COLO668 (cell line): ENCODE measurements around the gene TLE4.
A peak's percentile ranks its signal among the peaks of the same experiment; 100 is the strongest.
"Not testable (repeated sequence)": the region's sequence is repeated elsewhere in the genome, so short reads cannot be mapped to it uniquely, and the experiment has no call there.

Experiments used
- DNase-seq: peaks from one replicate; lab custom pipeline; 2025; ENCODE audit not compliant: unreplicated experiment; lab: John Stamatoyannopoulos, UW

The TLE4 gene

DNA sequence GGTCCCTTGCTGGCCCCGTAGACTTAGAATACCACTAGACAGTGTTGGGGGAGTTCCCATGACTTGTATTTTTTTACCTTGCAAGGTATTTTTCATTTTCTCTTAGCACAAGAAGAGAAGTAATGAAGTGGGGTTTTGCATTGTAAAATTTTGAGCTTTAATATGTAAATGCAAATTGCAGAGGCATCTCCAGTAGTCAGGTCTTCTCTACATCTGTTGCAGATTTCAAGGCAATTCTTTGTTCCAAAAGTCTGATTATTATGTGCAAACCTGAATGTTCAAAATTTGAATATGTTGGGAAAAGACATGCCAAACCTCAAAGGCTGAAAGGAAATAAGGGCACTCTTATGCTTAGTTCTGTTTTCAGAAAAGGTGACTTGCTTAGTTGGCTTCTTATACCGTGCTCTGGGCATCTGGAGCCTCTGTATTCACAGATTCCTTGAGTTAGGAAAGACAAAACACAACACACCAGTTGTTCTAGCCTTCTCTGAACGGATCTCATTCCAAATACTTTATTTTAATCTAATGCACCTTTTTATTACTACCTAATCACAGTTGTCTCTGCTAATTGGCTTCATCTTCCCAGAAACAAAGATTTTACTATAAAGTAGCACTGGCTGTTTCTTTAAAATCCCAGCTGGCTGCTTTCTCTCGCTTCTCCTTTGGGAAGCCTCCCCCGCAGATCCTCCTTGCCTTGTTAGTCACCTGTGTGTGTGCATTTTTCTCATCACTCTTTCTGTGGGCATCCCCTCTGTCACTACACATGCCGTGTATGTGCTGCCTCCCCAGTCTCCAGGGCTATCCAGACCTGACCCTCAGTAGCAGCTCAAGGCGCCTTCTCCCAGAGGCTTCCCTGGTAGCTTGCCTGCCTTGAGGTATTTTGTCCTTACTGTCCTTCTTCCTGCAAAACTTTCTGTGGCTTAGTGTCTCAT lies 138.2 kb downstream of the TLE4 start:
- no peak for DNase-seq

DNA sequence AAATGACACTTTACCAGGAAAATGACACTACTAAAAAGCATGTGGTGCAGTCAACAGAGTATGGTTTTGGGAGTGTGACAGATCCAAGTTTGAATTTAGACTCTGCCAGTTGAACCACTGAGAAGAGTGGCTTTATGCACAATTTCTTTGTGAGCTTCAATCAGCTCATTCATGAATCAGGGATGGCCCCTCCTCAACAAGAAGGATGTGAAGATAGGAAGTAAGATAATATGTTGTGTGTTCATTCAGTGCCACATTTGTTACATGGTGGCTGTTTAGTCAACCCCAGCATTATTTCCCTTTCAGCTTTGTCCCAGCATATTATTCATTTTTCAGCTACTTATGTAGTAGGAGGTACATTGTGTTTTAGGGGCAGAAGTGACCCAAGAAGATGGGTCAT lies 140.1 kb downstream of the TLE4 start:
- DNase-seq: no peak

DNA sequence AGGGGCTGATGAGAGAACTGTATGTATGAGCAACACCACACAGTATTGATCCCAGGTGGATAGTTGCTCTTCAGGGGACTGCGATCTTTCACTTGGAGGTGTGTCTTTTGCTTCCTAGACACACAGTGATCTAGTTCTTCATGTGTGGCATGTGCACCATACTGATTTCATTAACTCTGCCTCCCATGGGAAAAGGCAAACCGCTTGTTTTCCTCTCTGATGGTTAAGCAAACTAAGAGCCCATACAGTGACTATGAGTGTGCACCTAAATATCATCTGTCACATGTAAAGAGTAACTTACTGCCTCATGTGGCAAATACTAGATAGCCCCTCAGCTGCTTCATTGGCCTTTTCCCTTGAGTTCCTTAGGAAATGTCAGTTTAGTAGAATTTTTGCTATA lies 147.3 kb downstream of the TLE4 start:
- no peak for DNase-seq

DNA sequence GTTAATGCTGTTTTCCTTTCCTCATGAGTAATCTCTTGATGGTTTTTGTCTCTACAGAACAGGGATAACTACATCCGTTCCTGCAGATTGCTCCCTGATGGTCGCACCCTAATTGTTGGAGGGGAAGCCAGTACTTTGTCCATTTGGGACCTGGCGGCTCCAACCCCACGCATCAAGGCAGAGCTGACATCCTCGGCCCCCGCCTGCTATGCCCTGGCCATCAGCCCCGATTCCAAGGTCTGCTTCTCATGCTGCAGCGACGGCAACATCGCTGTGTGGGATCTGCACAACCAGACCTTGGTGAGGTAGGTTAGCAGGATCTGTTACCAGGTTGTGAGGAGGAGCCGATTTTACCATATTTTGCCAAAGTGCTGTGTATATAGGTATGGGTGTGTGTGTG lies 148.2 kb downstream of the TLE4 start:
- DNase-seq: no peak

DNA sequence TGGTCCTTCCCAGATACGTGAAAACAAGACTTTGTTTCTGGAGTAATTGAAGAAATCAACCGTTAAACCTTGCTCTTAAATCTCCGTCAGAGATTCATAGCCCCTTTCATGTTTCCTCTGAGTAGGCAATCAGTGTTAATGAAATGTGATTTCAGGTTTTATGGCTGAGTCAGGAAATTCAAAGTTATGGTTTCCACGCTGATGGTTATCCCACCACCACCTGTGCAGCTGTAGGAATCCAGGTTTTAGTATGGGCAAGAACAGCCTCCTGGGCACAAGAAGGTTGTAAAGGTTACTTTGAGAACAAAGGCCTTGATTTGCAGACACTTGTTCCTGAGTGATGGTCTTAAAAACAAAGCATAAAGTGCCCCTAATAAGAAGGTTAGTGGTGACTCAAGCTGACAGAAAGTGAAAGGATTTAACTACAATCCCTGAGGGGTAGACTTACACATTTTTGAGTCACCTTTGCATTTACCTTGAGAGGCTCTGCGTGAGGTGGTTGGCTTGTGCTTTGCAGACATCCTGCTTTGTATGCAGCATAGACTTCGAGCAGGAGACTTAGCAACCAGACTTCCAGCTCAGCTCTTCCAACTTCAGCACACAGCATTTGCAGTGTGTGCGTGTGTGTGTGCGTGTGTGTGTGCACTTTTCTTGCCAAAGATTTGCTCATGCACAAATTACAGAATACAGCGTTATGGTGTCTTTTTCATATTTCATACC lies 159.6 kb downstream of the TLE4 start:
- no peak for DNase-seq

DNA sequence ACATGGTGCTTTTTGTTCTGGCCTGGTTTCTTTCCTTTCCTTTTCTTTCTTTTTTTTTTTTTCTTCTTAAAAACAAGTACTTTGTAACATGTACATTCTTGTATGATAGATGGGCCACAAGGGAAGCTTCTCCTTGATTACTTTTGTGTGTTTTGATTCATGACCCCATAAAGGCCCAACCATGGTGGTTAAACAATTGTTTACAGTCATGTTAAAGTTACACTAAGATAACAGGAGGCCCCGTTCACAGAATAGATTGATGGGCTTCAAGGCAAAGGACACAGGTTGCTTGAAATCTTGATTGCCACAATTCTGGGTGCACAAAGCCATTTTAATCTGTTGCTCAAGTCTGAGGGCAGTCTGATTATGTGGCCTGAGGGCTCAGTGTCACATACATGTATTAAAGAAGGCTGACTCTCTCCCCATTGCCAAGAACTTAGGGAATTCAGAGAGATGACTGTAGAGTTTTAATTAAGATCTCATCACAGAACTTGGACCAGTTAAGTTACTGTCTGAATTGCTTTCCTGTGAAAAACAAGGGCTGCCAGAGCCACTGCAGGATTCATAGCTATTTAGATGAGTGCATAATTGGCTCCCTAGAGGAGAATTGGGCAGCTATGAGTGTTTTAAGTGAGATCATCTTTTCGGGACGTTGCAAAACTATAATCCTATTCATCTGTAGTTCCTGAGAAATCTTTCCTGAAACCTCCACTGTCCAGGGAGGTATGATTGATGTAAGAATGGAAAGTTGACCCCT lies 163.4 kb downstream of the TLE4 start:
- DNase-seq: no peak

DNA sequence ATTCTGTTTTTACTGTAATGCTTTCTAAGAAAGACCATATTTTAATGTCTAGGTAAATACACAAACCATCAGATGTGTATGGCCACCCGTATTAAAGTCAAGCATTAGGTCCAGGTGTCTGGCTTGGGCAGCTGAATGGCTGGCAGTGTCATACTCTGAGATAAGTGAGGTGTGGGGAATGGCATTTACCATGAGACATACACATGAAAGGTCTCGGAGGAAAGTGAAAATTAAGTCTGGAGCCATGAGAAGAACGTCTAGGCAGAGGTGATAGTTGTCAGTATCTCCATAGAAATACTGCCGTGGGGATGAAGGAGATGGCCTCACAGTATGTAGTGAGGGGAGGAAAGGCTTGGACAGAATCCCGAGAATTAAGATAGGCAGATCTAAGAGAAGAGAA lies 164.3 kb downstream of the TLE4 start:
- DNase-seq: no peak

DNA sequence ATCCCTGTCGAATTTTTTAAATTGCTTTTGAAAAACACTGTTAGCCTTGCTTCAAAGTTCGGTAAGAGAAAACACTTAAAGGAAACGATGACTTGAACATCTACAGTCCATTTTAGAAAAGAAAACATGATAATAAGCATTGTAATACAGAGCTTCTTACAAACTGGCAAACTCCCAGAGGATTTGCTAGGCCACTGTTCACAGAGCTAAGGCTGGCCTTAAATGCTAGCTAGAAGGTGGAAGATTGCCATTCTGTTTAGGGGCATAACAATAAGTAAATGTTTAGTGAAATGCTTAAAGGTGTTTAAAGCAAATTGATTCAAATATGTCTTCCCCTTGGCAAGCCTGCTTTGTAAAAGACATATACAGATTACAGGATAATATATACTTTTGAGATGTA lies 169.6 kb downstream of the TLE4 start:
- DNase-seq: no peak

DNA sequence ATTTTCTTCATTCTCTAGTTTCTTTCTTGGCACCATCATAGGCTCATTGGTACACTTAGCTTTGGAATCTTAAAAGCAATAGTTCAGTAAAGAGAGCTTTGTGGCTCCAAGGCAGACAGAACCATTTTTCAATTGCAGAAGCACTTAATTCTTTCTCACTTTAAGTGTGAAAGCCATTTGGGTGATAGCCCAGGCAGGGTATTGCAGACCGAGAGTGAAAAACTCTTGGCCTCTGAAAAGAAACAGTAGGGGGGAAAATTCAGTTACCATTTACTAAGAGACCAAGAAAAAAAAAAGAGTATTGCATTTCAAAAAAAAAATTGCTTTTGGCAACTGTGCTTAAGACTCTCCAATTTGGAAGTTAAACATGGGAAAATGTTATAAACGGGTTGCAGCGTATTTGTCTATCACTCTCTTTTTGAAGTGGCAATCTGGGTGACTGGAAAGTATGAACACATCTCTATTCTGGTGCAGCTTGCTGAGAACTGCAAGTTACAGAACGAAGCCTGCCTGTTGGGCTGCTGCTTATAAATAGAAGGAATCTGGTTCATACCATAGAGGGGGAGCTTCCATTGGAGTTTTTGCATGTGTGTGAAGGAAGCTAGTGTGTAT lies 170.5 kb downstream of the TLE4 start:
- DNase-seq: no peak

DNA sequence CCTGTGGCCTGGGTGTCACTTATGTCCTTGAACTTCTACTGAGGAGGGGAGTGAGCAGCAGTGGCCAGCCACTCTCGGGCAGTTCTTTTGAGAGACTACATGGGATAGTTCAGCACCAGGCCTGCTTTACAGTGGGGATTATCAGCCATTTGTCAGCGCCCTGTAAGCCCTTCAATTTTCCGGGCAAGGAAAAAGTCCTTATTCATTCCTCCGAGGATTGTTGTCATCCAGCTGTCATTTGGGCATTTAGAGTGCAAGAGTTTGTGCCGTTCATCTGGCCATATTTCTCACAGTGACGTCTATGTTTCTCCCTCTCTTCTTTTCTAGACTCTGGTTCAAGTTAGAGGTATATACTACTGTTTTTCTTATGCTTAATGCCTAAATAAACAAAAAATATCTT lies 172.8 kb downstream of the TLE4 start:
- DNase-seq: no peak

DNA sequence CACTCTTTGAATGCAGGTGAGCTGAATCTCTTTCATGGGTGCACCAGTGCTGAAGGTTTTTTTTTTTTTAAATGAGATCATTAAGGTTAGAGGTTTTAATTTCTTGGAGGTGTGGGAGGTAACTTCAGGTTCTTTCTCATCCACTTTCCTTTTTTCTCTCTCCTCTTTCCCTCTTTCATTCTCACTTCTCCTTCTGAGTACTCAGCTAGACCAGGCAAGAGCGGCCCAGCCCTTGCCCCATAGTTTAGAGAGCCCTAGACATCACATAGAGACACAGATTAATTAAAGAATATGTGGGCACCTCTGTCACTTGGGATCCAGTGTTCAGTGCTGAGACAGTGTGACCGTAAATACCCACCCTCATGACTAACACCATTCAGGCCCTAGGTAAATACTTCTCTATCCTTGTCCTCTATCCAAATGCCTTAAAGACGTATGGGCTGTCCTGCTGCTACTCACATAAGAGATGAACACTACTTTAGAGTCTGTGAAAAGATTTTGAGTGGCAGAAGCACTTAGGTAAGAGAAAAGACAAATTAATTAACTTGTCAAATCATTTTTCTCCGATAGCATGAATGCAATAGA lies 174.1 kb downstream of the TLE4 start:
- no peak for DNase-seq

DNA sequence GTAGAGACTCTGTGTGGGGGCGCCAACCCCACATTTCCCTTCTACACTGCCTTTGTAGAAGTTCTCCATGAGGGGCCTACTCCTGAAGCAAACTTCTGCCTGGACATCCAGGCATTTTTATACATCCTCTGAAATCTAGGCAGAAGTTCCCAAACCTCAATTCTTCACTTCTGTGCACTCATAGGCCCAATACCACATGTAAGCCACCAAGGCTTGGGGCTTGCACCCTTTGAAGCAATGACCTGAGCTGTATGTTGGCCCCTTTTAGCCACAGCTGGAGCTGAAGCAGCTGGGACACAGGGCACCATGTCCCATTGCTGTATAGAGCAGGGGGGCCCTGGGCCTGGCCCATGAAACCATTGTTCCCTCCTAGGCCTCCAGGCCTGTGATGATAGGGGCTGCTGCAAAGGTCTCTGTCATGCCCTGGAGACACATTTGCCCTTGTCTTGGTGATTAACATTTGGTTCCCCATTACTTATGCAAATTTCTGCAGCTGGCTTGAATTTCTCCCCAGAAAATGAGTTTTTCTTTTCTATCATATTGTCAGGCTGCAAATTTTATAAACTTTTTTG lies 180.2 kb downstream of the TLE4 start:
- DNase-seq: not testable (repeated sequence)

DNA sequence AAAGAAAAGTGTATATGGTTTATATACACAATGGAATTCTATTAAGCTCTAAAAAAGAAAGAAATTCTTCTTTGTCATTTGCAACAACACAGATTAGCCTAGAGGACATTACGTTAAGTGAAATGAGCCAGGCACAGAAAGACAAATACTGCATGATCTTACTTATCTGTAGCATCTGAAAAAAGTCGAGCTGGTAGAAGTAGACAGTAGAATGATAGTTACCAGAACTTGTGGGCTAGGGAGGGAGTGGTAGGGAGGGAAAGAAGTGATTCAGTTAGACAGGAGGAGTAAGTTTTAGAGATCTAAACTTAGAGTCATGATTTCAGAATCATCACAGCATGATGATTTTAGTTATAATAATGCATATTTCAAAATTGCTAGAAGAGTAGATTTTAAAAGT lies 184.6 kb downstream of the TLE4 start:
- no peak for DNase-seq

DNA sequence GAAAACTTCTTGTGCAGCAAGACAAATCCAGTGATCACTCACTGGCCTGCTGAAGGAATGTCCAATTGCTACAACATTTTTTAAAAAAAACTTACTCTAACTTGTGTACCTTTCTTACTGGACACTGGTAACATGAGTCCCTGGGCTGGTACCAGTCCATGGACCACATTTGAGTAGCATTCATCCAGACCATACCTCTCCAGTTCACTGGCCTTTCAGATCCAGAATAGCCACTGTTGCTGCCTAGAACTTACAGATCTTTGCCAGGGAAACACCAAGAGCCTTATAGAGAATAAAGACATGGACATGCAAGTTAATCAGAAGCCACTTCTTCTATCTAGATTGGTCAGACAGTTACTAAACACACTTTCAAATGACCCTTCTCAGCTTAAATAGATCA lies 185.3 kb downstream of the TLE4 start:
- DNase-seq: no peak

DNA sequence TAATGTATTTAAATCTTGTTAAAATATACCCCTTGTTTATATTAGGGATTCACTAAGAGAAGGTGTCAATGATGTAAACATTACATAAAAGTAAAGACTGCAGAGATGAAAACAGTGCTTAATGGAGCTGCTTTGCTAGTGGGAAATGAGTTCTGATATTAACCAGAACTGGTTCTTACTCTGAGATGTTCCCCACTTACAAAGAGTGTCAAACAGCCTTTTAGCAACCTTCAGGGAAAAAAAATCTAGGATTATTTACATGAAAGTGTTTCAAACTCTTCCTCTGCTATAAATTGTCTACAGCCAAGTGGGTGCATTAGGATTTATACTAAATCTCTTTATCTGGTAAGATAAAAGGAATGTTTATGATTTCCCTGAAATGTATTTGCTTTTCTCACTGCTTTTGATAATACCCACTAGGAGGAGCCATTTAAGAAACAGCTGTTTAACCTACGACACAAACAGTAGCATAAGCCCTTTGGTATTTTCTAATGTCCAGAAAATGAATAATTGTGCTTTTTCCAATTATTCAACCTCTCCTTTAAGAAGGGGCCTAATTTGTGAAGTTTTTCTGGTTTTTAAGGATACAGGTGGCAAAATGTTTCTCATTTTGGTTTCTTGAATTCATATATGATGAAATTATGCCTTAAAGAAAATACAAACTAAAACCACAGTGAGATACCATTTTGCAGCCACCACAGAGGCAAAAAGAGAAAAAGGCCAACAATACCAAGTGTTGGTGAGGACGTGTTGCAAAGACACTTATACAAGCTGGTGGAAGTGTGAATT lies 186.3 kb downstream of the TLE4 start:
- DNase-seq: no peak

DNA sequence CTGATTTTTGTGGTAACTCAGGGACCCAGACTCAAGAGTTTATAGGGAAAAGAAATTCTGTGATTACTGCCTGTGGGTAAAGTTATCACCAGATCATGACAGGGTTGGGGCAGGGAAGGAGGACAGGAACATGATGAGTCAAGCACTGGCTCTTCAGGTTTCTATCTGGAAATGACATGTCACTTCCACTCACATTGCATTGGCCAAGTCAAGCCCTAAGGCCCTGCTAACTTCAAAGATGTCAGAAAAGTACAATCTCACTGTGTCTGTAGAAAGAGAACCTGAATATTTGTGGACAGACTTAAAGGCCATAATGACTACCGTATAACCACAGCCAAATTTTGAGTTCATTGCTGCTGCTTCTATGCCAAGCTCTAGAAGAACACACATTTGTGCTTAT lies 187.7 kb downstream of the TLE4 start:
- no peak for DNase-seq

DNA sequence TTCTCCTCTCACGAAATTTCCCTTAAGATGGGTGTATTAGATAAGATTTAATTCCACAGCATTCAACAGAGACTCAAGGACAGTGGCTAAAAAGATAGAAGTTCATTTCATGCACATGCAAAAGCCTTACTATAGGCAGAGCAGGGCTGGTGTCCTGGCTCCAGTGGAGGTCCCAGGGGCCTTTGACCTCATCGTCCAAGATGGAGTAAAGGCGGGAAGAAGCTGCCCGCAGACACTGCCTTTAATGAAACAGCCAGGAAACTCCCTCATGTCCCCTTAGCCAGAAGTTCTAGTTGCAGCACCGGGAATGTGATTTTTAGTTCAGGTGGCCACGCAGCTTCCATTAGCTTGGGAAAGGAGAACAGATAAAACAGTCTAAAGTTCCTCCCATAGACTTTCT lies 190.3 kb downstream of the TLE4 start:
- DNase-seq: no peak

DNA sequence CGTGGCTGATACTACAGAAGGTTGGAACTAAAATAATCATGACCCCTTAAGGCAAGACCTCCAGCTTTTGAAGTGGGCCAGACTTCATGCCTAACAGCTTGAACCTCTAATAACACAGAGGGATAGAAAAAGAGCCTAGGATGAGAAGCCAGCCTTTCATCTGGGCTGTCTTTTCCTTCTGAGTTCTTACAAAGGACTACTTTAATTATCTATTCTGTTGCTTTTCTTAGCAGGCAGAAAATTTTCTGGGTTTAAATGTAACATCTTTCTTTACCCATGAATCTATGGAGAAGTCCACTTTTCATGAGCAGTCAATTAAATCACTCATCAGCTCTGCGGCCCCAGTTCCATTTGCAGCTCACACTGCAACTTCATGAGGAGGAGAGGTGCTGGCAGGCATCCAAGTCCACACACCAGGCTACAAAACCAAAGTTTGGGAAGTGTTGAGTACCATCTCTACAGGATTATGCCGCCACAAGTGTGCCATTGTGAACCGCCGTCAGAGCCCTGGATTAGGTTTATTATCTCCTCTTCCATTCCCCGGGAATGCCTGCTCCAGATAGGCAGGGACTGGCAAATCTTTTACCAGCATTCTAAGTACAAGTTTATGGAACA lies 192.0 kb downstream of the TLE4 start:
- DNase-seq: peak; percentile 3

DNA sequence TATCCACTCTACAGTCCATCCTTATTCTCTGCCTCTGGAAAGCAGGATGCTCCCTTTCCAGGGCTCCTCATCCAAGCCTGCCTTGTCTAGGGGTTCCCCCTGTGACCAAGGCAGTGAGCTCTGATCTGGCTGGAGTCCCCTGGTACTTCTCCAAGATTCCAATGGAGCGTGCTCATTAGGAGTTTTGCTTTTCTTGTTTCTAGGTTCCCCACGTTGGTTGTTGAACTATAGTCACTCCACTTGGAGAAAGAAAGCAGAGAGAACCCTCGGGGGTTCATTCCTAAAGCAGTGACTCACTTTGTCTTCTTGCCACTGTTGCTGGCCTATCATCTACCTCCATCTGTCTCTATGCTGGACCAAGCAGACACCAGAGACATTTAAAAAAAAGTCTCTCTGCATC lies 192.6 kb downstream of the TLE4 start:
- DNase-seq: no peak
